Measurements from ENCODE around the gene BRD1. TPM values are rescaled to one million over a fixed set of nuclear protein-coding genes. Genes with fewer than 3 reads are reported as not detected.
A peak's percentile ranks its signal among the peaks of the same experiment; 100 is the strongest.
"Not testable (repeated sequence)": the region's sequence is repeated elsewhere in the genome, so short reads cannot be mapped to it uniquely, and the experiment has no call there.

BRD1 gene
- total RNA-seq, 1 donor from 2014 or later, result 23.6 TPM

DNA sequence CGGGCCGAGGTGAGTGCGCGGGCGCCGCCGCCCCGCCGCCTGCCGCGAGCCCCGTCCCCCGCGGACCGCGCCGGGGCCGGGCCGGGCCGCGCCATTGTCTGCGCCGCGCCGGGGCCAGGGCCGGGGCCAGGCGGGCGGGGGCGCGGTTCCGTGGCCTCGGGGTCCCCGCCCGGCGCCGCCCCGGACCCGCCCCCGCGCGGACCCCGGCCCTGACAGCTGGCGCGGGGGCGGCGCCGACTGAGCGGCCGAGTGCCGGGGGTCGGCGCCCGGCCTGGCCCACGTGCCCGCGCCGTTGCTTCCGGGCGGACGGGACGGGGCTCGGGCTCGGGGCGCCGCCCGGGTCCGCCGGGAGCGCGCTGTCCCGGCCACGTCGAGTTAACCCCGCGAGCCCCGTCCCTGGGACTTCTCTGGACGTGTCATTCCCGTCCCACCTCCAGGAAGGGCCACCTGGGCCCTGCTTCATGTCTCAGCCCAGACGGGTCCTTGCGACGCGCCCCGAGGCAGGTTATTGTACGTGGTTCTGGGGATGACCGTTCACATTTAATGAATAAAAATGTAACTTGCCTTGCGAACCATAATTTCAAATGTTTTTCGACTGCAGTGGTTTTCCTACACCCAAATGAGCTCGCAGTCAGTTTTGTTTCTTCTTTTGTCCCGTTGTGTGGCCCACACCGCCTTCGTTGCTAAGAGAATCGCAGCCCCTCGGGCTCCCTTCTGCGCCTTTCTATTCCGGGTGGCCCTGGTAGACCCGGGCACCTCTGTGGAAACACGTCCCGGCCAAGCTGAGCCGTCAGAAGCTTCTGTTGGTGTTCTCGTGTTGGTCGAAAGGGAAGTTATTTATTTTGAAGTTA is 26.5 kb upstream of the BRD1 start:
- DNase-seq (ENCODE audit: low read depth in 2 of 2), result peak; percentile 43 to 44

DNA sequence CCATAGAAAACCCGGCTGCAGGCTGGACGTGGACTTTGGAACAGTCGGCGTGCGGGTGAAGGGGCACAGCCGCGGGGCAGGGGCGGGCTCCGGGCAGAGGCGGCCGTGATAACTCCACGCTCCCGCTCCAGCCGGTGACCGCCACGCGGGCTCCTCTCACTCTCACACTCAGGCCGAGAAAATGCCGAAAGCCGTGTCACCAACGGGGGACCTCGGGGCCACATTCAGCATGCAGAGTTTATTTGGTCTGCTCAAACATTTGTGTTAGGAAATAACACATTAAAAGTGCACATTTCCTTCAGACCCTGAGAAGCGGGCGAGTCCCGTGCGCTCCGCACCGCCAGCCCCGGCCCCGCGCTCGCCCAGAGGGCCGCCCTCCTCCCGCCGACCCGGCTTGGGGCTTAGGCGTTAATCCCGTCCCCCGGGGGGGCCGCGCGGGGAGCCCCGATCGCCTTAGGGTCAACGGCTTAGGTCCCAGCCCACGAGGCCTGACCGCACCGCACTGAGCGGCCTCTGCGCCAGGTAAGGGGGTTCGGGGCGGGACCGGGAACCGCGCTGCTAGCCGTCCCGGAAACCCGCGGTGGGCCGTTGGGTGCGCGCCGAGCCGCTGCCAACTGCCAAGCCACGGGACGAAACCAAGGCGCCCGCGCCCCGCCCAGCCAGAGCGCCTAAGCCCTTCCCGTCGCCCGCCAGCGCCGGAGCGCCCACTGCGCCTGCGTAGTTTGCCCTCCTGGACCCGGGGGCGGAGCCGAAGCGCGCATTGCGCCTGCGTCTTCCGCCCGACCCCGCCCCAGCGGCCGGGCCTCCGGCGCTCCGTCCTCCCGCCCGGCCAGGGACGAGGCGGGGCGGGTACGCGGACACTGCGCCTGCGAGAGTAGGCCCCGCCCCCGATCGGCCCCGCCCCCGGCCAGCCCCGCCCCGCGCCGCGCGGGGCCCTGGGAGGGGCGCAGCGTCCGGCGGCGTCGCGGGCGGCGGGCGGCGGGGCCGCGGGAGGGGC is 25.5 kb upstream of the BRD1 start, which contains the start of gene ZBED4:
ZBED4 (plus strand) TSS at position 947 of the 997 bp plus-strand sequence. CDS start 29,819 bp downstream, outside the sequence.
- DNase-seq (ENCODE audit: low read depth in 2 of 2), result peak; percentile 96 to 98

GRCh38 chr22:49852568-49852897 is 24.9 kb upstream of the BRD1 start:
- DNase-seq (ENCODE audit: low read depth in 2 of 2), result not testable (repeated sequence)

- DNase-seq (ENCODE audit: low read depth in 2 of 2), result no peak
Observed at GRCh38 chr22:49850959-49851802, 23.5 kb upstream of the BRD1 start.

DNA sequence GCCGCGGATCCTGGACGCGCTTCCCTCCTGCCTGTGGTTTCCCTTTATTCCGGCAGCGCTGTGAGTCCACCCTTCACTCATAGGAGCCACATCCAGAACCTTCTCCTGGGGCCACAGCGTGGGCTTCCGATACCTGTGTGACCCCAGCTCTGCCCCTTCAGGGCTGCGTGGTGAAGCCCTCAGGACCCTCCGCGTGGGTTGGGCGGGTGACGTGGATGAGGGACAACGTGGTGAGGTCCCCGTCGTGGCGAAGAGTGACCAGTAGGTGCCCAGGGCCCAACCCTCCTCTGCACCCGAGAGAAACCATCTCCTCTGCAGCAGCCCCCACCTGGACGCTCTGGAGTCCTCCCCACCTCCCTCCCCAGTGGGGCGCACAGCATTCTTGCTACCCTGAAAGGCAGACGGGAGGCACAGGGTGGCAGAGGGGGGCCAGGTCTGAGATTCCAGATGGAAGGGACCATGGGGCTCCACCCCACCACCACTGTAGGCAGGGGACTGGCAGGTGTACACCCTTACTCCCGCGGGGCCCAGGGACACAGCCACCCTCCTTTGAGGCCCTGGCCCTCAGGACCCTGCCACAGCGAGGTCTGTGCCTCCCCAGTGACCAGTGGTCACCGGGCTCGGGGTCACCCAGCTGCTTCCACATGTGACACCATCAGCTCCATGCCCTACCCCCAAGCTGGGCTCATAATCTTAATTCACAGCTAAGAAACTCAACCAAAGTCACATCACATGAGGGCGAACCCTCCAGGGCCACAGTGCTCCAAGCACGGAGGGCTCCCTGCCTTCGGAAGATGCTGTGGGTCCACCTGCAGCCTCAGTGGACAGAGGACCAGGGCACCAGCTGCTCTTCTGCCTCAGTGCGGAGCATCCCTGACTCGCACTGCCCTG is 22.6 kb upstream of the BRD1 start:
- no peak for DNase-seq (ENCODE audit: low read depth in 2 of 2)

- DNase-seq (ENCODE audit: low read depth in 2 of 2), result no peak
Observed at GRCh38 chr22:49849161-49850020, 21.7 kb upstream of the BRD1 start.

DNA sequence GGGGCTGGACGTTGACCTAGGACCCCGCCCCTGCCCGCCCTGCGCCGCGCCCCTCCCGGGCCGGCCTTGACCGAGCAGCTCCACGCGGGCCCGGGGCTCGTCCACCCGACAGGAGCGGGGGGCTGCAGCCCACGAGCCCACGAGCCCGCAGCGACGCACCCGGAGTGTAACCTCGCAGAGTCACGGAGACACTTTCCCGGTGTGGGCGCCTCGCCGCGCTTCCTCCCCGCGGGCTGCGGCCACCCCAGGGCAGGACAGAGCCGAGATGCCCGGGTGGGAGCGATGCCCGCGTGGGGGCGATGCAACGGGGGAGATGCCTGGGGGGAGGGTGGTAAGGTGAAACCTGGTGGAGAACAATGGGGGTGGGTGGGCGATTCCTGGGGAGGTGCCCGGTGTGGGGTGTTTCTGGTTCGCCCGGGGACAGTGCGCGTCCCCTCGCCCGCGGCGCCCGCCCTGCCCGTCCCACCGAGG is 21.1 kb upstream of the BRD1 start:
- DNase-seq (ENCODE audit: low read depth in 2 of 2), result no peak

- no peak for DNase-seq (ENCODE audit: low read depth in 2 of 2)
Observed at GRCh38 chr22:49847751-49848689, 20.3 kb upstream of the BRD1 start.

DNA sequence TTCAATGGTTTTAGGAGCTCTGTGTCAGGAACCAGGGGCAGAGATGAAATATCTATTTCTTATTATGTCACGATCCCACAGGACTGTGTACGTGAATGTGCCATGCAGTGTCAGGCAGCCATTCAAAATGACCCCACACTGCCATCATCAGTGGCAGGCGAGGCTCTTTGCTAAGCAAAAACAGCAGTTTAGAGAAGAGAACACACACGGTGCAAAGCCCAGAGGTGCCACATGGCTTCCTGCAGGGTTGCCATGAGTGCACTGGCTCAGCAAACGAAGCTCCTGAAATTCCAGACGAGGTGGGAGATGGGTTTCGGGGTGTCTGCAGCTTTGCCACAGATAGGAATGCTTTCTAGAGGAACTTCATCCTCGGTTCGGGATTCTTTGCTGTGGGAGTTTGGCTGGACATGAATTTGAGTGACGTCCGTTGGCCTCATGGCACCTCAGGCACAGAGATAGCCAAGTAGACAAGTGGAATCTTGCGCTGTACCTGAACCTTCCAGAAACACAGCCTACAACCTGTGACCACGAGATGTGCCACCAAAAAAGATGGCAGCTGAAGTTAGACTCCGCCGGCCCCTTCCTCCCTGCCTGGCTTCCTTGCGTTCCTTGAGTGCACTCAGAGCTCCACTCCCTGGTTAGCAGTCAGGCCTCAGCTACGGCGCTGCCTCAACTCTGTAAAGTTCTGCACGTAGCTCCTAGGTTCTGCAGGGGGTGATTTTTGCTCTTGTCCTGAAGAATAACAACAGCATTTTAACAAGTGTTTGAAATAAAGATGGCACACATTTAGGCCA is 18.2 kb upstream of the BRD1 start:
- DNase-seq (ENCODE audit: low read depth in 2 of 2), result no peak

GRCh38 chr22:49845241-49845640 is 17.6 kb upstream of the BRD1 start:
- no peak for DNase-seq (ENCODE audit: low read depth in 2 of 2)

GRCh38 chr22:49838771-49839717 is 11.4 kb upstream of the BRD1 start:
- DNase-seq (ENCODE audit: low read depth in 2 of 2), result no peak

DNA sequence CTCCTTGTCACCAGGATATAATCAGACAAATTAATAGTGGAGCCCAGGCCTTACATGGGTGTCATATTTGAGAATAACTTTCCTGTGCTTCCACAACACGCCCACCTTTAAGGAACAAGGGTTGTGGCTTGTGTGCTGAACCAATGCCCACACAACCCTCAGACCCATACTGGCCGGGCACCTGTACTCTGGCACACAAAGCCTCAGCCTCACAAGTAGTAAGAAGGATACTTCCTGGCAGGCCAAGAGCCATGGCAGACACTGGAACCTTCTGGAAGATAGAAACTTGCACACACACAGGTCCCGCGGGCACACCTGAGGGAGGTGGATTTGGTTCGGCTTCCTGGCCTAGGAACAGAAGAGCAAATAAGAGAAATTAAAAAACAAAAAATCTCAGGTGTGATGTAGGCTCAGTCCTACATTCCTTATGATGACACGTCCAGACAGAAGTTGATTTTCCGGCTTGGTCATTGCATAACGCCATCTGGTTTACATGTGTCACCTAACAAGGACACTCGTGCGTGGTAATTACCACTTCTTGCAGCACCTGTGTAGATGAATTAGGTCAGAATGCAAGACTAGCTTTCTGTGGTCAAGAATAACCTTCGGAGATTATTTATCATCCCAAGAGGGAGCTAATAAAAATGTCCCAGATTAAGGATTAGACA is 5.8 kb upstream of the BRD1 start:
- DNase-seq (ENCODE audit: low read depth in 2 of 2), result no peak

GRCh38 chr22:49829044-49829853 is 1.6 kb upstream of the BRD1 start:
- no peak for DNase-seq (ENCODE audit: low read depth in 2 of 2)

DNA sequence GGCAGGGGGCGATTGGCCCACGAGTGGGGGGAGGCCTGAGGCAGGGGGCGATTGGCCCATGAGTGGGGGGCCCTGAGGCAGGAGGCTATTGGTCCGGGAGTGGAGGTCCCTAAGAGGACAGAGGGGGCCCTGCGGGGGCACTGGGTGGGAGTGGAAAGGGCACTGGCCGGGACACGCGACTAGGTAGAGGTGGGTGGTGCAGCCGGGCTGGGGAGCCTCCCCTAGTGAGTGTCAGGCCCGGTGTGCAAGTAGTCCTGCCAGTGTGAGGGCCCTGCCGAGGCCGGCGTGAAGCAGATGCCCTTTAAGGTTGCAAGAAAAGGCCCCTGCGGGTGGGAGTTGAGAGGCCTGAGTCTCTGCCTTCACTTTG is 909 bp upstream of the BRD1 start:
- DNase-seq (ENCODE audit: low read depth in 2 of 2), result no peak
